ENCODE measurements around the gene LAMA2. TPM values are rescaled to one million over a fixed set of nuclear protein-coding genes. Genes with fewer than 3 reads are reported as not detected.

Gene LAMA2
- total and polyA plus RNA-seq, 2 donors from 2014 or later, result 2.2 to 20.8 TPM

- intact Hi-C loops (cut with DNase I), result loop anchor here (10.0 kb wide), 1 partner anchor 438 kb away; no protein-coding TSS in a partner anchor
- Histone ChIP-seq H3K27ac (ENCODE audit: low read depth in 2 of 2, low read length in 2 of 2) (no peak overlapping the region), H3K4me3 (ENCODE audit: low read length in 3 of 3) (no peak overlapping the region), H3K36me3 (ENCODE audit: control insufficient read depth in 2 of 3, insufficient read depth in 3 of 3, low read length in 3 of 3) (no peaks in the 10 kb centered on the region), H3K27me3 (ENCODE audit: control insufficient read depth, insufficient read depth, low read length) (no peaks in the 10 kb centered on the region), H3K9ac (ENCODE audit: low read length in 3 of 3) (no peak overlapping the region), H3K4me1 (ENCODE audit: control insufficient read depth in 2 of 3, insufficient read depth in 2 of 3, low read depth in 1 of 3, low read length in 3 of 3) (no peaks in the 10 kb centered on the region), H3K9me3 (ENCODE audit: control insufficient read depth in 2 of 3, insufficient read depth in 1 of 3, low read length in 3 of 3) (no peaks in the 10 kb centered on the region)
- DNase-seq (peak in 2 of 5 donors; percentile 19 to 57), FAIRE-seq (no peak)
- TF ChIP-seq CTCF (IDR thresholded peaks at IDR 0.05; ENCODE audit: borderline replicate concordance, extremely low read depth, insufficient read depth), result no peak
Observed at GRCh38 chr6:129242546-129242945, 359.6 kb downstream of the LAMA2 start.

- Histone ChIP-seq H3K27me3 (ENCODE audit: control insufficient read depth, insufficient read depth, low read length) (no peaks in the 10 kb centered on the region), H3K4me1 (ENCODE audit: control insufficient read depth in 2 of 3, insufficient read depth in 2 of 3, low read depth in 1 of 3, low read length in 3 of 3) (no peaks in the 10 kb centered on the region), H3K9me3 (ENCODE audit: control insufficient read depth in 2 of 3, insufficient read depth in 1 of 3, low read length in 3 of 3) (no peaks in the 10 kb centered on the region), H3K36me3 (ENCODE audit: control insufficient read depth in 2 of 3, insufficient read depth in 3 of 3, low read length in 3 of 3) (no peaks in the 10 kb centered on the region), H3K4me3 (ENCODE audit: low read length in 3 of 3) (no peak overlapping the region), H3K9ac (ENCODE audit: low read length in 3 of 3) (no peak overlapping the region), H3K27ac (ENCODE audit: low read depth in 2 of 2, low read length in 2 of 2) (no peak overlapping the region)
- TF ChIP-seq CTCF (IDR thresholded peaks at IDR 0.05; ENCODE audit: borderline replicate concordance, extremely low read depth, insufficient read depth), result no peak
- no peak for FAIRE-seq
- DNase-seq, result peak in 1 of 5 donors; percentile 25
- intact Hi-C loops (cut with DNase I), result loop anchor here (10.0 kb wide), 1 partner anchor 439 kb away; no protein-coding TSS in a partner anchor
Observed at GRCh38 chr6:129243377-129243776, 360.4 kb downstream of the LAMA2 start.

DNA sequence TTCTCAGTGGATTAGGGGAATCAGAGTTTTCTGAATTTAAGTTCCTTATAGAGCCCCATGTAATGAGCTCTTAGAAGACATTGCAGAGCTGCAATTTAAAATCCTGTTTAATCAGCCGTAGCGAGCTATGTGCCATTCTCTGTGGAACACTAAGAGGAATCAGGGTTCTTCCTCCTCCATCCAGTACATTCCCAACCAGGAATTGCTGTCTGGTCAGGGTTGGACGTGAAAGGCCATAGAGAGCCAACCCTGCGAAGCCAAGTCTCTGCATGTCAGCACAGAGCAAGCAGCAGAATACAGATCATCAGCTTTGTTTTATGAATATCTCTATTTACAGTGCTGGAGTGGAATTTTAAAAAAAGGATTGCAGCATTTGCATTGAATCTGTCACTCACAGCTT is 366.0 kb downstream of the LAMA2 start:
- DNase-seq (no peak), FAIRE-seq (no peak)
- H3K27ac ChIP-seq (ENCODE audit: low read depth in 2 of 2, low read length in 2 of 2), result no peak overlapping the region
- intact Hi-C loops (cut with DNase I), result loop anchor here (10.0 kb wide), 1 partner anchor 444 kb away; no protein-coding TSS in a partner anchor
- H3K9me3 ChIP-seq (ENCODE audit: control insufficient read depth in 2 of 3, insufficient read depth in 1 of 3, low read length in 3 of 3), result no peaks in the 10 kb centered on the region
- H3K36me3 ChIP-seq (ENCODE audit: control insufficient read depth in 2 of 3, insufficient read depth in 3 of 3, low read length in 3 of 3), result no peaks in the 10 kb centered on the region
- no peaks in the 10 kb centered on the region for H3K4me1 ChIP-seq (ENCODE audit: control insufficient read depth in 2 of 3, insufficient read depth in 2 of 3, low read depth in 1 of 3, low read length in 3 of 3)
- TF ChIP-seq CTCF (IDR thresholded peaks at IDR 0.05; ENCODE audit: borderline replicate concordance, extremely low read depth, insufficient read depth), result no peak
- no peaks in the 10 kb centered on the region for H3K27me3 ChIP-seq (ENCODE audit: control insufficient read depth, insufficient read depth, low read length)
- H3K4me3 ChIP-seq (ENCODE audit: low read length in 3 of 3), result no peak overlapping the region
- no peak overlapping the region for H3K9ac ChIP-seq (ENCODE audit: low read length in 3 of 3)

Data from kidney (tissue), 14 donors.